Measurements from ENCODE around the gene PDGFB.

DNA sequence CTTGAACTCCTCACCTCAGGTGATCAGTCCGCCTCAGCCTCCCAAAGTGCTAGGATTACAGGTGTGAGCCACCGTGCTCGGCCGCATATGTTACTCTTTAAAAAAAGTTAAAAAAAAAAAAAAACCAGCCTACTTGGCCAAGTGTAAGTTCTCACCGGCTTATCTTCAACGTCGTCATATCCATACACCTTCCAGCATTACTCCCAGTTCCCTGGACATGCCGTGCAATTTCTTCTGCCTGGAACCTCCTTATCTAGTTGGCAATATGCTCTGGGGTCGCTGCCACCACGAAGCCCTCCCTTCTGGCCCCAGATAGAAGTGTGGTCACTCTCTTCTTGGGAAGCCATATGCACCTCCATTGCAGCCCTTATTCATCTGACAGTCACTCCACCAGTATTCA, 56.0 kb downstream of the PDGFB start:
- TF ChIP-seq, protein P1, sequence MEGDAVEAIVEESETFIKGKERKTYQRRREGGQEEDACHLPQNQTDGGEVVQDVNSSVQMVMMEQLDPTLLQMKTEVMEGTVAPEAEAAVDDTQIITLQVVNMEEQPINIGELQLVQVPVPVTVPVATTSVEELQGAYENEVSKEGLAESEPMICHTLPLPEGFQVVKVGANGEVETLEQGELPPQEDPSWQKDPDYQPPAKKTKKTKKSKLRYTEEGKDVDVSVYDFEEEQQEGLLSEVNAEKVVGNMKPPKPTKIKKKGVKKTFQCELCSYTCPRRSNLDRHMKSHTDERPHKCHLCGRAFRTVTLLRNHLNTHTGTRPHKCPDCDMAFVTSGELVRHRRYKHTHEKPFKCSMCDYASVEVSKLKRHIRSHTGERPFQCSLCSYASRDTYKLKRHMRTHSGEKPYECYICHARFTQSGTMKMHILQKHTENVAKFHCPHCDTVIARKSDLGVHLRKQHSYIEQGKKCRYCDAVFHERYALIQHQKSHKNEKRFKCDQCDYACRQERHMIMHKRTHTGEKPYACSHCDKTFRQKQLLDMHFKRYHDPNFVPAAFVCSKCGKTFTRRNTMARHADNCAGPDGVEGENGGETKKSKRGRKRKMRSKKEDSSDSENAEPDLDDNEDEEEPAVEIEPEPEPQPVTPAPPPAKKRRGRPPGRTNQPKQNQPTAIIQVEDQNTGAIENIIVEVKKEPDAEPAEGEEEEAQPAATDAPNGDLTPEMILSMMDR (IDR thresholded peaks at IDR 0.05; ENCODE audit: low read depth, low read length): no peak
- no peak for TF ChIP-seq EZH2phosphoT487 (IDR thresholded peaks at IDR 0.05; ENCODE audit: low read depth)
